T47D (cell line): ENCODE results near the gene NCK2.

Experiments used
- DNase-seq, 2 experiments: peaks; one replicate each; pipeline versions ENCODE4 v3.0.0 to v3.0.0-alpha.2; 2011 to 2012; ENCODE audit warnings: low read depth in 1 of 2, low spot score in 1 of 2
- JUND ChIP-seq: IDR thresholded peaks from 2 replicates; pipeline ENCODE4 v1.6.1; 2012; ENCODE audit warnings: low read depth
- in situ Hi-C: cut with HindIII; loops from 2 replicates; pipeline ENCODE4 v1.10.0; 2016; ENCODE audit warnings: low sequenced_read_pairs, low pct_unique_long_range_greater_than_20kb

NCK2 gene

DNA sequence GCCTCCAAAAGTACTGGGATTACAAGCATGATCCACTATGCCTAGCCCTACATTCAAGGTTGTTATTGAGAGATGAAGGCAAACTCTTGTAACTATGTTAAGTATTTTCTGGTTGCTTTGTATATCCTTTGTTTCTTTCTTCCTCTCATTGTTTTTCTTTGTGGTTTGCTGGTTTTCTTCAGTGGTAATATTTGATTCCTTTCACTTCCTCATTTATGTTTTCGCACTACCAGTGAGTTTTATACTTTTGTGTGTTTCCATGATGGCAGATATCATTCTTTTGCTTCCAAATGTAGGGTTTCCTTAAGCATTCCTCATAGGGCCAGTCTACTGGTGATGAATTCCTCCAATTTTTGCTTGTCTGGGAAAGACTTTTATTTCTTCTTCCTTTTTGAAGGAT lies 90.2 kb downstream of the NCK2 start:
- no peak for TF ChIP-seq JUND
- in situ Hi-C loops, result no loop called here
- no peak for DNase-seq

DNA sequence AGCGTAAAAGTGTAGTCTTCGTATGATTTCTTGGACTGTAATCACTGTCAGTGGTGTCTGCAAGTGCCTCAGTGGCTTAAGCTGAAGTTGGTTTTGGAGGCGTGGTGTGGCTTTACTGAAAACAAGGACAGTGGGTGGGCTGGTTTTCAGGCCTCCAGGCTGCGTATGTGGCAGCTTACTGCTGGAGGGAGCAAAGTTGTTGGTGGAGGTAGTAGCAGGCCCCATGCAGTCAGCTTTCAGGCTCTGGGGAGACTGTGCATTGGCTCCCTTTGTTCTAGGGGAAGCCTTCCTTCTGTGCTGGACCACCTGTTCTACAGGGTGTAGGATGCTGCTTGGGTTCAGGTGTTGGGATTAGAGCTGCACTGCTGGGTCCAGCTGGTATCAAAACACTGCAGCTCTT lies 91.6 kb downstream of the NCK2 start:
- no peak for DNase-seq
- in situ Hi-C loops, result no loop called here
- no peak for TF ChIP-seq JUND

DNA sequence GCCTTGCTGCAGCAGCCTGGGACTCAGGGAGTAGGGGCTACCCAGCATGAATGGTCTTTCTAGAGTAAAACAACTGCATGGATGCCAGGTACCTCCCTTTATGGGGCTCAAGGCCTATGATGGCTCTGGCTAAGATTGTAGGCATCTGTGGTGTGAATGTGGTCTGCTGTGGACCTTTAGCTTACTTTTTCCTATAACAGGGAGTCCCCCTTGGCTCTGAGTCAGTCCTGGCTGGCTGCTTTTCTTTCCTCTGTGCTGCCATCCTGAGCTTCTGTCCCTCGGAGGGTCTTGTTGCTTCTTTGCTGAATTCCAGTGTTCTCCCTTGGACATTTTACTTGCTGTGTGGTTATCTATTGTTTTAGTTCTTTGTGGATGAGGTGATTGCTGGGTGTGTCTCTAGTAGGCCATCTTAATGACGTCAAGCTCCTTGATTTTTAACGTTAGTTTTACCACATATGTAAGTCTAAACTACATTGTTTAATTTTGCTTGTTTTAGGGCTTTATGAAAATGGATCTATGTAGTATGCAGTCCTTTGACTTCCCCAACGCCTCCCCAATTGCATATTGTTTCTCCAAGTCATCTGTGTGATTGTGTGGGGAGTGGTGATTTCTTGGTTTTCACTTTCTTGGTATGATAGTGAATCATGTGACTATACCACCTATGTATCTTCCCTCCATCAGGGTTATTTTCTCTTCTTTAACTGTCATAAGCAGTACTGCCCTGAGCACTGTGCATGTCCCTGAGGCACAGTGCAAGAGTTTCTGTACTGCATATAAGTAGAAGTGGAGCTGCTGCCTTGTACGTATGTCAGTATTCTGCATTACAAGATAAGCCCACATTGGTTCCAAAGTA lies 92.4 kb downstream of the NCK2 start:
- DNase-seq, result no peak
- in situ Hi-C loops, result no loop called here
- no peak for TF ChIP-seq JUND

DNA sequence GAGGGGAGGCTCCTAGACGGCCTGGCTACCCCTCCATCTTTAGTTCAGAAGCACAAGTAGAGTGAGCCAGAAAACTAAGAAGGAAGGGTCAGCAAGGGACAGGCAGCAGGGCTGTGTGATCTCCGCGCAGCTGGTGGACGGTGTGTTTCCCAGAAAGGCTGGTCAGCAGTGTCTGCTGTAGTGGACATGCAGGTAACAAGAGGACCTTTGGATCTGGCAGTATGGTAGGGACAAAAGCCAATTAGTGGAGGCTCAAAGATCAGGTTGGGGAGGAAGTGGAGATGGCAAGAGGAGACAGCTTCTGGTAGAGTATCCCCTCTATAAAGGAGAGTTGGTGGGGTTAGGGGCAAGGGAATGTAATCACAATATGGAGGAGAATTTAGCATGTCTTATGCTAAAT lies 95.1 kb downstream of the NCK2 start:
- DNase-seq, result no peak
- in situ Hi-C loops, result no loop called here
- no peak for TF ChIP-seq JUND

DNA sequence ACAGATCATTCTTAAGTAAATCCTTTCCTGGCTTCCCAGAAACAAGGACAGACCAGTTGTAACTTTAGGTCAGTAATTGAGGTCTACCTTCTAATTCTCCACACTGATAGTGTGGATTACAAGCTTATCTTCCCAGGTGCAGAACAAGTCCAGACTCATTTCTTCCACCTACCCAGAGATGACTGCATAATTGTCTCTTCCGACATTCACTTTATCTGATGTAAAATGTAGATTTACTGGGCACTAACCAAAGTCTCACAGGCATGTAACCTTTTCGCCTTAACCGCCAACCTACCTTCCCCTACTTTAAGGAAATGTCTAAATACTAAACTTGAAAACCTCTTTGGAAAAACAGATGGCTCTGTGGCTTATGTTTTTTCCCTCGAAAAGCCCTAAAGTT lies 96.2 kb downstream of the NCK2 start:
- in situ Hi-C loops, result no loop called here
- no peak for TF ChIP-seq JUND
- DNase-seq, result no peak

DNA sequence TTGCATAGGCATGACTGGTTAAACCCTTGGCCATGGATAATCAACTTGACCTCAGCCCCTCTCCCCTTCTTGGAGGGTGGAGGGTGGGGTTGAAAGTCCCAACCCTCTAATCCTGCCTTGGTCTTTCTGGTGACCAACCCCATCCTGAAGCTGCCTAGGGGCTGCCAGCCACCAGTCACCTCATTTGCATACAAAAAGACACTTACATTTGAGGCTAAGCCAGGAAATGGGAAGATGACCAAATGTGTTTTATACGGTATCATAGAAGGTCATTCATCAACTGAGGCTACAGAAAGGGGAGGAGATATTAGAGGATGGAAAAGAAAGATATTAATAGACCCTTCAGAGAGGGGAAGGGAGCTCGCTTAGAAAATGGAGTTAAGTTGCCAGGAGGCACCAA lies 96.8 kb downstream of the NCK2 start:
- TF ChIP-seq JUND, result no peak
- in situ Hi-C loops, result no loop called here
- DNase-seq, result no peak

DNA sequence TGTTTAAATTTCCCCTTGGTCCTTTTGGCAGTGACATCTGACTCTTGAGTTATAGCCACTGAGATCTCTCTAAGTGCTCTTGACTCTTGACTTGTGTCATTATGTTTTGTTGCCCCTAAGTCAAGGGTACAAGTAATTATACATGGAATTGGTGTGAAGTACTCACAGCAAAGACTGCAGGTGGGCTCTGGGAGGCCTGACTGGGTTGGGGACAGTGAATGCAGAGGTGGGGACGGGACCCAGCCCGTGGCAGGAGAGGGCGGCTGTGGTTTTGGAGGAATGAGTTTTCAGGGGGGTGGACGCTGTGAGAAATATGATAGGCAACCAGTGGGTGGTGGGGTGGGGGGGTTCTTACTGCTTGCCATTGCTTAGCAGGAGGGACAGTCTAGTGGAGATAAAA lies 97.8 kb downstream of the NCK2 start:
- in situ Hi-C loops, result no loop called here
- no peak for TF ChIP-seq JUND
- DNase-seq, result no peak

DNA sequence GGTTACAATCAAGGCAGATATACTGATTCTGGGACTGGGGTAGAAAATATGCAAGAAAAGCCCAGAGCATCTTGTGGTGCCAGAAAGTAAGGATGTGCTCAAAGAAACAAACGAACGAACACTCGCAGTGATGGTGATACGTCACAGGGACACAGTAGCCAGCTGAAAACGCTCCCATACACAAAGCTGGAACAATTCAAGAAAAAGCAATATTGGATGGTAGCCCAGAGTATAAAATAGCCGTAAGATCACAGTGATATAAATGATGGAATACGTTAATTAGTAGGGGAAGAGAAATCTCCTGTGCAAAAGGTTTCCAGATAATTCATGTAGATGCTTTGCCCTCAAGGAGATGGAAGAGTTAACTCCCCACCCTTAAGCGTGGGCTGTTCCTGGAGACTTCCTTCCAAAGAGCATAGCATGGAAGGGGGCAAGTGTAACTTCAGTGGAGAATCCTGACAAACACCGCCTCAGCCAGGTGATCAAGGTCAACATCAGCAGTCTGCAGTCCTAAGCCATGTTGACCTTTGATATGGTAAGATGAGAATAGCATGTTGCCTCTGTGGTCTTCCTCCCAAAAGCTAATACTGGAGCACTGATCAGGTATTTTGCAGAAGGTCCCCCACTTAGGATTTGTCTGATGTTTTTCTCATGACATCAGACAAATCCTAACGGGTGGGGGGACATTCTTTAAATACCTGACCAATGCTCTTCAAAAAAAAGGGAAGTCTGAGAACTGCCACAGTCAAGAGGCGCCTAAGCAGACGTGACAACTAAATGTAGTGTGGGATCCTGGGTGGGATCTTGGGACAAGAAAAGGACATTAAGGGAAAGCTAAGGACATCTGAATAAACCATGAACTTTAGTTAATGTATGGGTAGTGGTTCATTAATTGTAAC lies 99.0 kb downstream of the NCK2 start:
- no peak for TF ChIP-seq JUND
- in situ Hi-C loops, result no loop called here
- no peak for DNase-seq

DNA sequence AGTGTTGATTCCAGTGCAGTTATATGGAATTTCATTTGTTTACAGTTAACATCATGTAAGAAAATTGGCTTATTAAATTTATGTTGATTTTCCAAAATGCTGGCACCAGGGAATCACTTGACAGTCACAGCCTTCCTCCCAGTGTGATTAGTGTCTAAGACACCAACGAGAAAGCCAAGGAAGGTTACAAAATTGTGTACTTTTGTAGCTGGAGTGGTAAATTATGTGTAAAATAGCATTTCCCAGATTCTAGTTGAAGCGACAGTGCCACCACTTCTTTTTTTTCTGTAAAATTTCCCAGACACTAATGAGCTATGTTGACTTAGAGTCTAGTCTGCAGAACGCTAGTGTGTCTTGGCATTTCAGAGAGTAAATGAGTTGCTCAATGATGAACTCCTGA lies 101.3 kb downstream of the NCK2 start:
- in situ Hi-C loops, result no loop called here
- no peak for TF ChIP-seq JUND
- no peak for DNase-seq

DNA sequence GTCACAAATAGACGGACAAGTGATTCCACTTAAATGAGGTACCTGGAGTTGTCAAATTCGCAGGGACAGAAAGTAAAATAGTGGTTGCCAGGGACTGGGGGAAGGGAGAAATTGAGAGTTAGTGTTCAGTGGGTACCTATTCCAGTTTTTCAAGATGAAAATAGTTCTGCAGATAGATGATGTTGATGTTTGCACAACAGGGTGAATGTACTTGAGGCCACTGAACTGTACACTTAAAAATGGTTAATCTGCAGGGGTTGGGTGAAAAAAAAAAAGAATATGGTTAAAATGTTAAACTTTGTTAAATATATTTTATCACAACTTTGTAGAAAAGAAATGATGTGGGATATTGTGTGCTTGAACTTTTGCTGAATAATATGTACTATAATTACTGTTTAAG lies 102.3 kb downstream of the NCK2 start:
- TF ChIP-seq JUND, result no peak
- in situ Hi-C loops, result no loop called here

DNA sequence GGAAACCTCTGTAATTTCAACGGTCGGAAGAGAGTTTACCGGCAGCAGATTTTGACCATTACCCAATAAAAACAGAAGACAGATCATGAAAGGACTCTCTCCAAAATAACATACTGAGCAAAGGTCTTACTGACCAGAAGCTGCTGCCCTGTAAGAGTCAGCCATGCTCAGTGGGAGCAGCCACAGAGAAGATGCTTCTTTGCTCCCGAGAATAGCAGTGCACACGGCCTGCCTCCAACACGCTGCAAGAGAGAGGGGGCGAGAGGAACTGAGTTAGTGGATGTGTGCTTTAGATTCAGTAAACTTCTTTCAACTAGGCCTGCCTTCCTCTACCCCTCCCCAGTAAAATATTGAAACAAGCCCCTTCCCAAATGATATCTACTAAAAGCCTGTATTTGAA lies 103.7 kb downstream of the NCK2 start:
- in situ Hi-C loops, result no loop called here
- TF ChIP-seq JUND, result no peak
- no peak for DNase-seq

More for the DNA sequence above, 102.3 kb downstream of the NCK2 start:
- DNase-seq, result no peak

DNA sequence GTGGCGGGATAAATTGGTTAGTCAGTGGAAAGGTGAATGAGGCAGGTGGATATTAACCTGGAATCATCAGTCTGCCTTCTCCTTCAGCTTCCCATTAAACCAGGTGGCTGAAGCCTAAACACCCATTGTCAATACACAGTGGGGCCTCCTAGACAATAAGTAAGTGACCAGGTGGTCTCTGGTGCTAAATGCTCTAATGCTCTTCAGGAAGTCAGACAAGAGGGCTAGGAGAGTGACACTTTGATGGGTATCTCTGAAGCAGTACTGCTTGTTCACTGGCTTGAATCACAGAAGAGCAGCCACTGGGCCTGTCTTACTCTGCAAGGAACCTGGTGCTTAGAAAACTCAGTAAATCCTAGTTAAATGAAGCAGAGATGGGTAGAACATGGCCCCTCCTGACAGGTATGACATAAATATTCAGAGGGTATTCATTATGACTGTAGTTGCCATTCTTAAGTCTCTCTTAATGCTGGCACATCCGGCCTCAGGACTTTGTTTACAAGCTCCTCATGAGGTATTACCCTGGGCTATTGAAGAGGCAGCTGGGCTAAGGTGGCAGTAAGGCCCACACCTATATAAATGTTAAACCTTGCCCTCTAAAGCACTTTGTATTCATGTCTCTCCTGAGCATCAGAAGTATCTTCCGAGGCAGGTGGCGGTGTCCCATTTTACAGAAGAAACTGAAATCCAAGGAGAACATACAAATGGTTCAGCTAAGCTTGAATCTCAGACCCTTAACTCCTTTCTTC lies 104.9 kb downstream of the NCK2 start:
- no peak for TF ChIP-seq JUND
- no peak for DNase-seq
- in situ Hi-C loops, result no loop called here
